Left lung (tissue), 10 donors: Measurements from ENCODE around the gene GPR173. TPM values are rescaled to one million over a fixed set of nuclear protein-coding genes. Genes with fewer than 3 reads are reported as not detected.

Source experiments
- ATAC-seq: fragments of 200-7000 bp; cut with Tn5 transposase; one replicate; pipeline ENCODE4 v1.9.1; 2020; ENCODE audit warnings: moderate library complexity
- DNase-seq, 4 donors: peaks; one replicate each; pipeline ENCODE4 v3.0.0-alpha.2; 2013 to 2020
- H3K27ac ChIP-seq, 2 donors: fragments of 200-600 bp; sonication (generic) in 1 of 2; one replicate each; pipeline versions ENCODE4 v1.5.0 to v1.8.0; 2020 to 2021
- H3K27me3 ChIP-seq, 2 donors: fragments of 200-600 bp; sonication (generic) in 1 of 2; one replicate each; pipeline versions ENCODE4 v1.5.0 to v1.8.0; 2020 to 2021
- H3K36me3 ChIP-seq, 2 donors: fragments of 200-600 bp; sonication (generic) in 1 of 2; one replicate each; pipeline versions ENCODE4 v1.5.0 to v1.8.0; 2020 to 2021
- H3K4me1 ChIP-seq, 2 donors: fragments of 200-600 bp; one replicate each; pipeline ENCODE4 v1.8.0; 2021
- H3K4me3 ChIP-seq, 2 donors: fragments of 200-600 bp; sonication (generic) in 1 of 2; one replicate each; pipeline versions ENCODE4 v1.5.0 to v1.8.0; 2020 to 2021; ENCODE audit warnings: mild to moderate bottlenecking in 1 of 2
- H3K9me3 ChIP-seq, 2 donors: fragments of 200-600 bp; sonication (generic) in 1 of 2; one replicate each; pipeline versions ENCODE4 v1.5.0 to v1.8.0; 2020 to 2021
- intact Hi-C, 2 donors: fragments of 100-400 bp; cut with DNase I; formaldehyde crosslinking; loops; one replicate each; pipeline versions ENCODE4 v1.11.2 to v1.14.2; 2022
- polyA plus RNA-seq, 6 donors: library from polyadenylated mRNA; unstranded; fragments of 120-200 nt; gene quantifications; one replicate each; pipeline ENCODE4 v1.2.1, GENCODE V29; 2013; ENCODE audit not compliant: insufficient read length in 6 of 6
- total RNA-seq, 2 donors: library from RNA; stranded (reverse); fragmentation: NEBNext Ultra II Directional; extraction: Animal tissue kit (Norgen Biotek cat#: 25700); gene quantifications; one replicate each; pipeline ENCODE4 v1.2.1, GENCODE V29; 2021
- TF ChIP-seq, protein P1 (sequence below), 2 donors: fragments of 200-600 bp; sonication (generic) in 1 of 2; IDR thresholded peaks; one replicate each; pipeline versions ENCODE4 v1.5.0 to v1.8.0; 2021; ENCODE audit warnings: antibody characterized with exemption in 2 of 2
- donor health status: DM: no; HTN: yes; CAD: no.
- donor health status: DM: no; HTN: no; CAD: no.

The GPR173 gene
- total and polyA plus RNA-seq, 8 donors = 2.0 to 19.8 (median 14.5) TPM

DNA sequence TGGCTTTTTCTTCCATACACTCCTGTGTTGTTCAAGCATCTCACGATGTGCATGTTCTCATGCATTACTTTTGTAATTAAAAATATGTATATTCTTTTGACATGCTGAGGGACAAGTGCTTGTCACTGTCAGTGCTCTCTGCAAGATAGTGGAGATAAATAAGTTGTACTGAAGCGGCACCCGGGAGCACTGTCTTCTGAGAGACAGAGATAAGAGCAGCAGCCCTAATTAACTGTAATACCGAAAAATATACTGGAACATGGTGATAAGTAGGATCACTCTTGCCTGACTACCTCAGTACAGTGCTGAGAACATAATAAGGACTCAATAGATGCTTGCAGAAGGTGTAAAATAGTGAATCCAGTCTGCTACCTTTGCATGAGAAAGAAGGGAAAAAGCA lies 9.4 kb upstream of the GPR173 start:
- ATAC-seq (no peak), DNase-seq (no peak)
- Histone ChIP-seq H3K4me1 (no peaks in the 10 kb centered on the region), H3K4me3 (no peak overlapping the region), H3K27me3 (peaks cover 0 to 29% of the 10 kb centered on the region in 2 donors), H3K9me3 (no peaks in the 10 kb centered on the region), H3K27ac (no peak overlapping the region), H3K36me3 (no peaks in the 10 kb centered on the region)
- intact Hi-C loops = no loop called here
- TF ChIP-seq, protein P1, sequence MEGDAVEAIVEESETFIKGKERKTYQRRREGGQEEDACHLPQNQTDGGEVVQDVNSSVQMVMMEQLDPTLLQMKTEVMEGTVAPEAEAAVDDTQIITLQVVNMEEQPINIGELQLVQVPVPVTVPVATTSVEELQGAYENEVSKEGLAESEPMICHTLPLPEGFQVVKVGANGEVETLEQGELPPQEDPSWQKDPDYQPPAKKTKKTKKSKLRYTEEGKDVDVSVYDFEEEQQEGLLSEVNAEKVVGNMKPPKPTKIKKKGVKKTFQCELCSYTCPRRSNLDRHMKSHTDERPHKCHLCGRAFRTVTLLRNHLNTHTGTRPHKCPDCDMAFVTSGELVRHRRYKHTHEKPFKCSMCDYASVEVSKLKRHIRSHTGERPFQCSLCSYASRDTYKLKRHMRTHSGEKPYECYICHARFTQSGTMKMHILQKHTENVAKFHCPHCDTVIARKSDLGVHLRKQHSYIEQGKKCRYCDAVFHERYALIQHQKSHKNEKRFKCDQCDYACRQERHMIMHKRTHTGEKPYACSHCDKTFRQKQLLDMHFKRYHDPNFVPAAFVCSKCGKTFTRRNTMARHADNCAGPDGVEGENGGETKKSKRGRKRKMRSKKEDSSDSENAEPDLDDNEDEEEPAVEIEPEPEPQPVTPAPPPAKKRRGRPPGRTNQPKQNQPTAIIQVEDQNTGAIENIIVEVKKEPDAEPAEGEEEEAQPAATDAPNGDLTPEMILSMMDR (IDR thresholded peaks at IDR 0.05) = no peak

GRCh38 chrX:53044995-53045394 lies 3.6 kb upstream of the GPR173 start:
- TF ChIP-seq, protein P1 (IDR thresholded peaks at IDR 0.05) = no peak
- Histone ChIP-seq H3K27ac (no peak overlapping the region), H3K27me3 (peaks cover 6 to 14% of the 10 kb centered on the region in 2 donors), H3K36me3 (no peaks in the 10 kb centered on the region), H3K4me1 (no peaks in the 10 kb centered on the region), H3K9me3 (no peaks in the 10 kb centered on the region), H3K4me3 (no peak overlapping the region)
- ATAC-seq (peak; percentile 63), DNase-seq (peak in 1 of 4 donors; percentile 43)
- intact Hi-C loops = no loop called here

DNA sequence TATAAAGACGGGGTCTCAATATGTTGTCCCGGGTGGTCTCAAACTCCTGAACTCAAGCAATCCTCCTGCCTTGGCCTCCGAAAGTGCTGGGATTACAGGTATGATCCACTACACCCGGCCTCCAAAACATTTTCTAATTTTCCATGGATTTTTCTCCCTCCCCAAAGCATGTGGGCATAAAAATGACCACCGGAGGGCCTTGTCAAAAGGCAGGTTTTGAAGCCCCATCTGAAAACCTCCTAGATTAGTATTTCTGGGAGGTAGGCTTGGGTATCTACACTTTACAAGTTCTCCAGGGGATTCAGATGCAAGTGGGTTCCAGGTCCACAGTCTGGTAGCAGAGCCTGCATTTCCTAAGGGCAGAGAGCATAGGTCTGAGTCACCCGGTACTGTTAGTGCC lies 1.4 kb upstream of the GPR173 start:
- intact Hi-C loops = no loop called here
- Histone ChIP-seq H3K4me3 (no peak overlapping the region), H3K27me3 (peaks cover 0 to 6% of the 10 kb centered on the region in 2 donors), H3K27ac (no peak overlapping the region), H3K4me1 (no peaks in the 10 kb centered on the region), H3K36me3 (no peaks in the 10 kb centered on the region), H3K9me3 (no peaks in the 10 kb centered on the region)
- ATAC-seq (no peak), DNase-seq (no peak)
- TF ChIP-seq, protein P1 (IDR thresholded peaks at IDR 0.05) = peak in 1 of 2 donors; percentile 9

- intact Hi-C loops = no loop called here
- no peaks in the 10 kb centered on the region for H3K9me3 ChIP-seq
These were observed 533 bp downstream of the GPR173 start for GRCh38 chrX:53049127-53049517.

GRCh38 chrX:53050841-53051240 lies 2.3 kb downstream of the GPR173 start:
- Histone ChIP-seq H3K9me3 (no peaks in the 10 kb centered on the region), H3K27ac (no peak overlapping the region), H3K4me1 (no peaks in the 10 kb centered on the region), H3K36me3 (no peaks in the 10 kb centered on the region), H3K27me3 (peaks cover 0 to 6% of the 10 kb centered on the region in 2 donors), H3K4me3 (no peak overlapping the region)
- DNase-seq (no peak), ATAC-seq (no peak)
- intact Hi-C loops = no loop called here
- TF ChIP-seq, protein P1 (IDR thresholded peaks at IDR 0.05) = no peak

More at GRCh38 chrX:53049127-53049517, 533 bp downstream of the GPR173 start:
- Histone ChIP-seq H3K36me3 (no peaks in the 10 kb centered on the region), H3K4me3 (peak overlapping the region; percentile 15 to 24), H3K4me1 (no peaks in the 10 kb centered on the region), H3K27me3 (peaks cover 0 to 6% of the 10 kb centered on the region in 2 donors), H3K27ac (no peak overlapping the region)
- TF ChIP-seq, protein P1 (IDR thresholded peaks at IDR 0.05) = no peak
- no peak for DNase-seq
- ATAC-seq = no peak
